HG03457 (cell line): Measurements from ENCODE around the gene CRLF1.
"Not testable (repeated sequence)": the region's sequence is repeated elsewhere in the genome, so short reads cannot be mapped to it uniquely, and the experiment has no call there.

Experiments used
- ATAC-seq: cut with Tn5 transposase; IDR thresholded peaks from one replicate; pipeline ENCODE4 v1.9.1; 2021; ENCODE audit warnings: moderate number of reproducible peaks; ENCODE audit not compliant: unreplicated experiment

Gene CRLF1

GRCh38 chr19:18594096-18594823 lies 12.3 kb downstream of the CRLF1 start:
- ATAC-seq, result no peak

GRCh38 chr19:18593367-18594095 lies 13.1 kb downstream of the CRLF1 start:
- ATAC-seq, result no peak

GRCh38 chr19:18592732-18593131 lies 13.9 kb downstream of the CRLF1 start:
- ATAC-seq, result not testable (repeated sequence)

- ATAC-seq, result no peak
Measured at GRCh38 chr19:18591735-18592385, 14.7 kb downstream of the CRLF1 start.

GRCh38 chr19:18590273-18591272 lies 16.0 kb downstream of the CRLF1 start:
- ATAC-seq, result no peak

- no peak for ATAC-seq
Measured at GRCh38 chr19:18589380-18590272, 17.0 kb downstream of the CRLF1 start.

- ATAC-seq, result peak; percentile 59
Measured at GRCh38 chr19:18588611-18589379, 17.8 kb downstream of the CRLF1 start, which contains the start of gene REX1BD. REX1BD (plus strand) TSS chr19:18588798; CDS start chr19:18588802, 4 bp downstream.

- ATAC-seq, result no peak
Measured at GRCh38 chr19:18587962-18588610, 18.5 kb downstream of the CRLF1 start.

GRCh38 chr19:18587561-18587960 lies 19.0 kb downstream of the CRLF1 start:
- no peak for ATAC-seq

- ATAC-seq, result no peak
Measured at GRCh38 chr19:18586306-18586705, 20.3 kb downstream of the CRLF1 start.

- ATAC-seq, result no peak
Measured at GRCh38 chr19:18580311-18580710, 26.3 kb downstream of the CRLF1 start.

- no peak for ATAC-seq
Measured at GRCh38 chr19:18577365-18577914, 29.2 kb downstream of the CRLF1 start.

- no peak for ATAC-seq
Measured at GRCh38 chr19:18576383-18576782, 30.2 kb downstream of the CRLF1 start.

- ATAC-seq, result no peak
Measured at GRCh38 chr19:18574691-18575291, 31.8 kb downstream of the CRLF1 start.

GRCh38 chr19:18571564-18572344 lies 34.8 kb downstream of the CRLF1 start, which contains the start of gene UBA52:
UBA52 (plus strand) TSS chr19:18571857; CDS start chr19:18573301, 1,444 bp downstream.
- ATAC-seq, result peak; percentile 80

GRCh38 chr19:18568367-18568766 lies 38.2 kb downstream of the CRLF1 start:
- ATAC-seq, result no peak

GRCh38 chr19:18566953-18567352 lies 39.6 kb downstream of the CRLF1 start:
- no peak for ATAC-seq
